Measurements from ENCODE around the gene HHAT.

- no peak for TF ChIP-seq CTCF (IDR thresholded peaks at IDR 0.05)
- TF ChIP-seq ZFX (IDR thresholded peaks at IDR 0.05; ENCODE audit: borderline replicate concordance): no peak
These were observed 33.0 kb downstream of the HHAT start for GRCh38 chr1:210361665-210362064.

Data from 22Rv1 (cell line).